ENCODE data around the gene RANBP9. TPM values are rescaled to one million over a fixed set of nuclear protein-coding genes. Genes with fewer than 3 reads are reported as not detected.

Gene RANBP9
- total and polyA plus RNA-seq, 9 of the 15 experiments (the other 6 are each of a cell fraction or from before 2014, with no cell fraction given) = 27.5 to 130 (median 61.5) TPM

DNA sequence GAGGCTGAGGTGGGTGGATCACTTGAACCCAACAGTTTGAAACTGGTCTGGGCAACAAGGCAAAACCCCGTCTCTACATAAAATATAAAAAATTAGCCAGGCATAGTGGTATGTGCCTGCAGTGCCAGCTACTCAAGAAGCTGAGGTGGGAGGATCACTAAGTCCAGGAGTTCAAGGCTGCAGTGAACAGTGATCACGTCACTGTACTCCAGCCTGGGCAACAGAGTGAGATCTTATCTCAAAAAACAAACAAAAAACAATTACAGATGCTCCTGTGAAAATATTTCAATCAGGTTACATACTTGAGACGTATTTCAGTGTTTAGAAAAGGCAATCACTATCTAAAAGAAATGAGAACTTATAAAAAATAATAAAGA lies 33.8 kb downstream of the RANBP9 start (continued):
- TF ChIP-seq, protein P1, sequence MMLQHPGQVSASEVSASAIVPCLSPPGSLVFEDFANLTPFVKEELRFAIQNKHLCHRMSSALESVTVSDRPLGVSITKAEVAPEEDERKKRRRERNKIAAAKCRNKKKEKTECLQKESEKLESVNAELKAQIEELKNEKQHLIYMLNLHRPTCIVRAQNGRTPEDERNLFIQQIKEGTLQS (IDR thresholded peaks at IDR 0.05) = peak; percentile 74
- TF ChIP-seq, protein P1 (CRISPR knock-in tag; conservative IDR thresholded peaks at IDR 0.05) = no peak
- TF ChIP-seq CSDE1 (IDR thresholded peaks at IDR 0.05) = 0 out of 4 replicates have a peak, but pooled peaks of 1 of the 2 experiments have one; percentile 38
- TF ChIP-seq NR0B1 (IDR thresholded peaks at IDR 0.05; ENCODE audit: partially characterized antibody) = no peak
- TF ChIP-seq, protein P2, sequence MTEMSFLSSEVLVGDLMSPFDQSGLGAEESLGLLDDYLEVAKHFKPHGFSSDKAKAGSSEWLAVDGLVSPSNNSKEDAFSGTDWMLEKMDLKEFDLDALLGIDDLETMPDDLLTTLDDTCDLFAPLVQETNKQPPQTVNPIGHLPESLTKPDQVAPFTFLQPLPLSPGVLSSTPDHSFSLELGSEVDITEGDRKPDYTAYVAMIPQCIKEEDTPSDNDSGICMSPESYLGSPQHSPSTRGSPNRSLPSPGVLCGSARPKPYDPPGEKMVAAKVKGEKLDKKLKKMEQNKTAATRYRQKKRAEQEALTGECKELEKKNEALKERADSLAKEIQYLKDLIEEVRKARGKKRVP (CRISPR knock-in tag; IDR thresholded peaks at IDR 0.05) = 0 out of 2 replicates have a peak, but pooled peaks have one; percentile 32
- TF ChIP-seq SIN3A (IDR thresholded peaks at IDR 0.05; ENCODE audit: borderline replicate concordance in 2 of 2, control insufficient read depth in 1 of 2, low read depth in 2 of 2, low read length in 2 of 2) = no peak
- no peak for TF ChIP-seq HMG20B (CRISPR knock-in tag; IDR thresholded peaks at IDR 0.05)
- TF ChIP-seq, protein P3, sequence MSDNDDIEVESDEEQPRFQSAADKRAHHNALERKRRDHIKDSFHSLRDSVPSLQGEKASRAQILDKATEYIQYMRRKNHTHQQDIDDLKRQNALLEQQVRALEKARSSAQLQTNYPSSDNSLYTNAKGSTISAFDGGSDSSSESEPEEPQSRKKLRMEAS (CRISPR knock-in tag; IDR thresholded peaks at IDR 0.05) = no peak
- TF ChIP-seq ZKSCAN8 (CRISPR knock-in tag; IDR thresholded peaks at IDR 0.05) = peak; percentile 14; the same call in 1 of the 2 replicates
- TF ChIP-seq ZNF121 (CRISPR knock-in tag; conservative IDR thresholded peaks at IDR 0.05) = 0 out of 2 replicates have a peak, but pooled peaks have one; percentile 24
- TF ChIP-seq RCOR1 (IDR thresholded peaks at IDR 0.05; ENCODE audit: borderline replicate concordance in 1 of 2, low read depth in 2 of 2, low read length in 2 of 2) = peak in 1 of 2 experiments; percentile 53; a peak in 1 of 4 replicates
- no peak for TF ChIP-seq ZNF780A (CRISPR knock-in tag; IDR thresholded peaks at IDR 0.05)
- no peak for TF ChIP-seq NFE2L1 (tag; IDR thresholded peaks at IDR 0.05; ENCODE audit: borderline replicate concordance, low read depth)
- TF ChIP-seq, protein P4, sequence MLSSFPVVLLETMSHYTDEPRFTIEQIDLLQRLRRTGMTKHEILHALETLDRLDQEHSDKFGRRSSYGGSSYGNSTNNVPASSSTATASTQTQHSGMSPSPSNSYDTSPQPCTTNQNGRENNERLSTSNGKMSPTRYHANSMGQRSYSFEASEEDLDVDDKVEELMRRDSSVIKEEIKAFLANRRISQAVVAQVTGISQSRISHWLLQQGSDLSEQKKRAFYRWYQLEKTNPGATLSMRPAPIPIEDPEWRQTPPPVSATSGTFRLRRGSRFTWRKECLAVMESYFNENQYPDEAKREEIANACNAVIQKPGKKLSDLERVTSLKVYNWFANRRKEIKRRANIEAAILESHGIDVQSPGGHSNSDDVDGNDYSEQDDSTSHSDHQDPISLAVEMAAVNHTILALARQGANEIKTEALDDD (IDR thresholded peaks at IDR 0.05) = 0 out of 2 replicates have a peak, but pooled peaks have one; percentile 12
- TF ChIP-seq FOXP1 (CRISPR knock-in tag; IDR thresholded peaks at IDR 0.05) = no peak
- no peak for TF ChIP-seq ESRRB (CRISPR knock-in tag; IDR thresholded peaks at IDR 0.05; ENCODE audit: borderline replicate concordance)
- TF ChIP-seq ELF4 (CRISPR knock-in tag; IDR thresholded peaks at IDR 0.05) = 0 out of 2 replicates have a peak, but pooled peaks have one; percentile 16
- no peak for TF ChIP-seq ZFX (CRISPR knock-in tag; IDR thresholded peaks at IDR 0.05)
- TF ChIP-seq MED1 (CRISPR knock-in tag; IDR thresholded peaks at IDR 0.05; ENCODE audit: borderline replicate concordance) = no peak
- TF ChIP-seq HBP1 (CRISPR knock-in tag; IDR thresholded peaks at IDR 0.05) = 0 out of 2 replicates have a peak, but pooled peaks have one; percentile 51
- TF ChIP-seq JUND (IDR thresholded peaks at IDR 0.05; ENCODE audit: borderline replicate concordance, low read depth, low read length) = peak; percentile 64
- peak; percentile 17; the same call in 2 of the 3 replicates for TF ChIP-seq JUND (tag; IDR thresholded peaks at IDR 0.05; ENCODE audit: borderline replicate concordance, low read depth, low read length)
- peak; percentile 10; the same call in 1 of the 2 replicates for TF ChIP-seq FOSL1 (tag; conservative IDR thresholded peaks at IDR 0.05)

Measured in K562 (cell line).